Testis (tissue), 3 donors: ENCODE data around the gene ALKBH2. TPM values are rescaled to one million over a fixed set of nuclear protein-coding genes. Genes with fewer than 3 reads are reported as not detected.

ENCODE experiments used
- DNase-seq: peaks from one replicate; pipeline ENCODE4 v3.0.0-alpha.2; 2019
- H3K27ac ChIP-seq, 2 donors: fragments of 200-600 bp; sonication (generic); one replicate each; pipeline ENCODE4 v1.5.1; 2019
- H3K27me3 ChIP-seq: fragments of 200-600 bp; sonication (generic); one replicate; pipeline ENCODE4 v1.5.1; 2019
- H3K36me3 ChIP-seq: fragments of 200-600 bp; sonication (generic); one replicate; pipeline ENCODE4 v1.5.1; 2017; ENCODE audit warnings: low read depth; ENCODE audit errors: missing control alignments
- H3K4me1 ChIP-seq: fragments of 200-600 bp; sonication (generic); one replicate; pipeline ENCODE4 v1.5.1; 2019
- H3K4me3 ChIP-seq, 2 donors: fragments of 200-600 bp; sonication (generic); one replicate each; pipeline ENCODE4 v1.5.1; 2017 to 2019
- H3K9me3 ChIP-seq: fragments of 200-600 bp; sonication (generic); one replicate; pipeline ENCODE4 v1.5.1; 2017
- CTCF ChIP-seq, 3 experiments: fragments of 450-650 bp in 2 of 3; fragments of 200-600 bp in 1 of 3; sonication (generic) in 1 of 3; IDR thresholded peaks; one replicate each; pipeline ENCODE4 v1.5.1; 2016 to 2019; ENCODE audit warnings: antibody characterized with exemption in 3 of 3, mild to moderate bottlenecking in 2 of 3, moderate library complexity in 1 of 3
- POLR2A ChIP-seq: fragments of 450-650 bp; IDR thresholded peaks from one replicate; pipeline ENCODE4 v1.6.1; 2017; ENCODE audit warnings: antibody characterized with exemption, mild to moderate bottlenecking, moderate library complexity
- WGBS, 2 donors: methylation state at CpG; one replicate each; pipeline ENCODE4 v1.1.5; 2018; 5-methylcytosine and 5-hydroxymethylcytosine counted together
- intact Hi-C: fragments of 100-400 bp; cut with DNase I; formaldehyde crosslinking; loops from one replicate; pipeline ENCODE4 v1.15.1; 2023; ENCODE audit warnings: low total_unique reads
- polyA plus RNA-seq: library from polyadenylated mRNA; stranded (reverse); fragments of 350-450 nt; fragmentation: Illumina TruSeq; extraction: RNeasy Lipid Tissue Mini Kit (QIAGEN cat#74804); gene quantifications from one replicate; pipeline ENCODE4 v1.2.3, GENCODE V29; 2014; ENCODE audit warnings: low read depth, low replicate concordance; ENCODE audit not compliant: insufficient read depth
- total RNA-seq, 2 donors: library from RNA; depleted of rRNA; stranded (reverse); fragments of >200 nt; gene quantifications; one replicate each; pipeline ENCODE4 v1.2.3, GENCODE V29; 2016

Gene ALKBH2
- total and polyA plus RNA-seq, 3 donors from 2014 or later, result 16.2 to 23.8 (median 16.6) TPM

- H3K4me1 ChIP-seq, result no peaks in the 10 kb centered on the region
- TF ChIP-seq CTCF (IDR thresholded peaks at IDR 0.05) (no peak), POLR2A (no peak)
- WGBS, 2 donors, result 77 to 80% methylated on average over 13 of the region's 13 CpGs
- H3K36me3 ChIP-seq, result no peaks in the 10 kb centered on the region
- DNase-seq, result no peak
- no peaks in the 10 kb centered on the region for H3K9me3 ChIP-seq
- intact Hi-C loops, result no loop called here
- H3K27me3 ChIP-seq, result no peaks in the 10 kb centered on the region
- H3K27ac ChIP-seq, result no peak overlapping the region
- H3K4me3 ChIP-seq, result no peak overlapping the region
Measured at GRCh38 chr12:109127533-109128242, 34.4 kb upstream of the ALKBH2 start.

- H3K9me3 ChIP-seq, result no peaks in the 10 kb centered on the region
- H3K27me3 ChIP-seq, result no peaks in the 10 kb centered on the region
- WGBS, 2 donors, result 60 to 82% methylated on average over 3 of the region's 3 CpGs
- no peak overlapping the region for H3K4me3 ChIP-seq
- intact Hi-C loops, result no loop called here
- TF ChIP-seq POLR2A (no peak), CTCF (IDR thresholded peaks at IDR 0.05) (no peak)
- H3K36me3 ChIP-seq, result no peaks in the 10 kb centered on the region
- H3K27ac ChIP-seq, result no peak overlapping the region
- DNase-seq, result no peak
- no peaks in the 10 kb centered on the region for H3K4me1 ChIP-seq
Measured at GRCh38 chr12:109126784-109127183, 33.5 kb upstream of the ALKBH2 start.

GRCh38 chr12:109125791-109126190 is 32.5 kb upstream of the ALKBH2 start:
- no peak for TF ChIP-seq POLR2A
- WGBS, 2 donors, result 86 to 94% methylated on average over 7 of the region's 7 CpGs
- H3K36me3 ChIP-seq, result no peaks in the 10 kb centered on the region
- H3K27me3 ChIP-seq, result no peaks in the 10 kb centered on the region
- no peaks in the 10 kb centered on the region for H3K4me1 ChIP-seq
- peak overlapping the region in 1 of 2 donors; percentile 14 for H3K27ac ChIP-seq
- no peak for DNase-seq
- H3K9me3 ChIP-seq, result no peaks in the 10 kb centered on the region
- H3K4me3 ChIP-seq, result no peak overlapping the region
- intact Hi-C loops, result no loop called here

GRCh38 chr12:109124878-109125648 is 31.8 kb upstream of the ALKBH2 start:
- Histone ChIP-seq H3K36me3 (no peaks in the 10 kb centered on the region), H3K27me3 (no peaks in the 10 kb centered on the region), H3K9me3 (no peaks in the 10 kb centered on the region), H3K4me1 (peaks cover 4% of the 10 kb centered on the region), H3K27ac (peak overlapping the region in 1 of 2 donors; percentile 14), H3K4me3 (no peak overlapping the region)
- intact Hi-C loops, result no loop called here
- WGBS, 2 donors, result 70 to 74% methylated on average over 12 of the region's 12 CpGs
- no peak for DNase-seq
- no peak for TF ChIP-seq CTCF (IDR thresholded peaks at IDR 0.05)
- no peak for TF ChIP-seq POLR2A

- H3K27ac ChIP-seq, result no peak overlapping the region
- TF ChIP-seq CTCF (IDR thresholded peaks at IDR 0.05) (no peak), POLR2A (no peak)
- H3K9me3 ChIP-seq, result no peaks in the 10 kb centered on the region
- H3K4me3 ChIP-seq, result no peak overlapping the region
- H3K36me3 ChIP-seq, result no peaks in the 10 kb centered on the region
- no peaks in the 10 kb centered on the region for H3K27me3 ChIP-seq
- intact Hi-C loops, result no loop called here
- DNase-seq, result no peak
- peaks cover 34% of the 10 kb centered on the region for H3K4me1 ChIP-seq
- WGBS, 2 donors, result 92 to 94% methylated on average over 2 to 3 of the region's 3 CpGs
Measured at GRCh38 chr12:109121346-109121880, 28.1 kb upstream of the ALKBH2 start.
